ENCODE results near the gene PRKAR2B.

The PRKAR2B gene

GRCh38 chr7:107115114-107115513, 70.6 kb downstream of the PRKAR2B start:
- ChIA-PET CTCF (no interaction called here), POLR2A (no interaction called here)
- TF ChIP-seq PKNOX1 (IDR thresholded peaks at IDR 0.05) (no peak), ZNF384 (IDR thresholded peaks at IDR 0.05) (no peak), TARDBP (IDR thresholded peaks at IDR 0.05) (no peak), CTBP1 (IDR thresholded peaks at IDR 0.05; ENCODE audit: borderline replicate concordance) (no peak), ELF4 (IDR thresholded peaks at IDR 0.05) (no peak), SP1 (IDR thresholded peaks at IDR 0.05) (no peak), NFRKB (IDR thresholded peaks at IDR 0.05) (no peak), LEF1 (IDR thresholded peaks at IDR 0.05; ENCODE audit: borderline replicate concordance) (no peak), FOXM1 (IDR thresholded peaks at IDR 0.05; ENCODE audit: borderline replicate concordance) (no peak), FOXA1 (IDR thresholded peaks at IDR 0.05) (no peak), HDGF (IDR thresholded peaks at IDR 0.05; ENCODE audit: borderline replicate concordance) (no peak), ARNT (IDR thresholded peaks at IDR 0.05) (no peak), BHLHE40 (IDR thresholded peaks at IDR 0.05; ENCODE audit: borderline replicate concordance) (no peak), FOXK2 (IDR thresholded peaks at IDR 0.05) (no peak), SUZ12 (IDR thresholded peaks at IDR 0.05) (no peak), L3MBTL2 (conservative IDR thresholded peaks at IDR 0.05) (no peak)
- DNase-seq (ENCODE audit: extremely low spot score) = no peak

DNA sequence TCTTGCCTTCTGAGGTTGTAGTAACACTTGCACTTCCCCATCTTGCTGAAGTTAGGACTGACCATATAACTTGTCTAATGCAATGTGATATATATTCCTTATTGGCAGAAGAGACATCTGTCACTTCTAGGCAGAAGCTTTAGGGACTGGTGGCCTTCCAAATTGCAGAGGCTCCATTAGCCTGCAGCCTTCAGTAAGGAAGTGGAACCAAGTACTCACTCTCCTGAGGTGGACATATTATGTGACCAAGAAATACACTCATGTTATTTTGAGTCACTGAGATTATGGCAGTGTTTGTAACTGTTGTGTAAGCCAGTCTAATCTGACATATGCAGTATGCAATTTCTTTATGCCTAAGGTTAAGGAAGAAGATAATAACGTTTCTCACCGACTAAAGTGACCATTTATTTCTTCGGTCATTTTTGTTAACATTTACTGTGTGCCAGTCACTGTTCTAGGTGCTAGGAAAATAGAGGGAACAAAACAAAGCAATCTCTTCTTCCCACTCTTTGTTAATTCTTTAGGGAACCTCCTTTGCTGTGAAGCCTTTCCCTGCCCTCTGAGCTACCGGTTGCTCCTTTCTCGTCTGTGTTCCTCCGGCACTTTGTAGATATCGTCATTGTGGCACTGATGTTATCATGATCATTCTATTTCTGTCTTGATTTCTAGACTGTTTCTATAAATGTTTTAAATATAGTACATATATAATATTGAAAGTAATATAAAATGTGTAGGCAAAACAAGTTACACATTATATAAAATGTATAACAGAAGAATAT, 71.4 kb downstream of the PRKAR2B start:
- ChIA-PET CTCF (no interaction called here), POLR2A (no interaction called here)
- no peak for DNase-seq (ENCODE audit: extremely low spot score)
- TF ChIP-seq NFRKB (IDR thresholded peaks at IDR 0.05) = no peak
- no peak for TF ChIP-seq PKNOX1 (IDR thresholded peaks at IDR 0.05)
- TF ChIP-seq LEF1 (IDR thresholded peaks at IDR 0.05; ENCODE audit: borderline replicate concordance) = no peak
- no peak for TF ChIP-seq BHLHE40 (IDR thresholded peaks at IDR 0.05; ENCODE audit: borderline replicate concordance)
- no peak for TF ChIP-seq ZNF384 (IDR thresholded peaks at IDR 0.05)
- TF ChIP-seq TARDBP (IDR thresholded peaks at IDR 0.05) = no peak
- no peak for TF ChIP-seq ARNT (IDR thresholded peaks at IDR 0.05)

GRCh38 chr7:107118109-107118900, 73.8 kb downstream of the PRKAR2B start:
- CTCF ChIA-PET = no interaction called here
- POLR2A ChIA-PET = no interaction called here
- TF ChIP-seq SP1 (IDR thresholded peaks at IDR 0.05) = no peak
- TF ChIP-seq LEF1 (IDR thresholded peaks at IDR 0.05; ENCODE audit: borderline replicate concordance) = no peak
- no peak for TF ChIP-seq HDGF (IDR thresholded peaks at IDR 0.05; ENCODE audit: borderline replicate concordance)
- TF ChIP-seq FOXA1 (IDR thresholded peaks at IDR 0.05) = no peak
- TF ChIP-seq NFRKB (IDR thresholded peaks at IDR 0.05) = no peak
- no peak for TF ChIP-seq SUZ12 (IDR thresholded peaks at IDR 0.05)
- TF ChIP-seq L3MBTL2 (conservative IDR thresholded peaks at IDR 0.05) = no peak
- TF ChIP-seq PKNOX1 (IDR thresholded peaks at IDR 0.05) = no peak
- TF ChIP-seq CTBP1 (IDR thresholded peaks at IDR 0.05; ENCODE audit: borderline replicate concordance) = no peak
- no peak for TF ChIP-seq BHLHE40 (IDR thresholded peaks at IDR 0.05; ENCODE audit: borderline replicate concordance)
- TF ChIP-seq ELF4 (IDR thresholded peaks at IDR 0.05) = no peak
- no peak for TF ChIP-seq ARNT (IDR thresholded peaks at IDR 0.05)
- no peak for TF ChIP-seq FOXK2 (IDR thresholded peaks at IDR 0.05)
- no peak for TF ChIP-seq FOXM1 (IDR thresholded peaks at IDR 0.05; ENCODE audit: borderline replicate concordance)
- no peak for TF ChIP-seq TARDBP (IDR thresholded peaks at IDR 0.05)
- TF ChIP-seq ZNF384 (IDR thresholded peaks at IDR 0.05) = no peak
- no peak for DNase-seq (ENCODE audit: extremely low spot score)

GRCh38 chr7:107119376-107120105, 75.0 kb downstream of the PRKAR2B start:
- DNase-seq (ENCODE audit: extremely low spot score) = no peak
- TF ChIP-seq BHLHE40 (IDR thresholded peaks at IDR 0.05; ENCODE audit: borderline replicate concordance) (no peak), HDGF (IDR thresholded peaks at IDR 0.05; ENCODE audit: borderline replicate concordance) (no peak), ARNT (IDR thresholded peaks at IDR 0.05) (no peak), FOXA1 (IDR thresholded peaks at IDR 0.05) (no peak), NFRKB (IDR thresholded peaks at IDR 0.05) (no peak), TARDBP (IDR thresholded peaks at IDR 0.05) (no peak), L3MBTL2 (conservative IDR thresholded peaks at IDR 0.05) (no peak), FOXK2 (IDR thresholded peaks at IDR 0.05) (no peak), SP1 (IDR thresholded peaks at IDR 0.05) (no peak), ELF4 (IDR thresholded peaks at IDR 0.05) (no peak), PKNOX1 (IDR thresholded peaks at IDR 0.05) (no peak), ZNF384 (IDR thresholded peaks at IDR 0.05) (no peak), LEF1 (IDR thresholded peaks at IDR 0.05; ENCODE audit: borderline replicate concordance) (no peak), CTBP1 (IDR thresholded peaks at IDR 0.05; ENCODE audit: borderline replicate concordance) (no peak), FOXM1 (IDR thresholded peaks at IDR 0.05; ENCODE audit: borderline replicate concordance) (no peak), SUZ12 (IDR thresholded peaks at IDR 0.05) (no peak)
- POLR2A ChIA-PET = no interaction called here
- CTCF ChIA-PET = no interaction called here

All from HEK293T (cell line).